ENCODE measurements around the gene ULK1.
A peak's percentile ranks its signal among the peaks of the same experiment; 100 is the strongest.

Gene ULK1

DNA sequence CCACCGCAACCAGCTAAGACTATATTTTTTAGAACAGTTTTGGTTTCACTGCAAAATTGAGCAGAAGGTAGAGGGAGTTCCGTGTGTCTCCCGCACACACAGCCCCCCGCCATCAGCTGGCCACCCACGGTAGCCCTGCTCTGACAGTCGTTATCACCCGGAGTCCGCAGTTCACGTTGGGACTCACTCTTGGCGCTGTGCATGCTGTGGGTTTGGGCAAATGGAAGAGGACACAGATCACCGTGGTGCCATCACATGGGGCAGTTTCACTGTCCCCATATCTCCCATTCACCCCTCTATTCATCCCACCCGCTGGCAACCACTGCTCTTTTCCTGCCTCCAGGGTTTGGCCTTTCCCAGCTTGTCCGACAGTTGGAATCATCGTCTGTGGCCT is 31.8 kb upstream of the ULK1 start:
- DNase-seq (ENCODE audit: low read depth): no peak
- H3K4me3 ChIP-seq (ENCODE audit: low read depth, low read length): no peak overlapping the region
- TF ChIP-seq, protein P1, sequence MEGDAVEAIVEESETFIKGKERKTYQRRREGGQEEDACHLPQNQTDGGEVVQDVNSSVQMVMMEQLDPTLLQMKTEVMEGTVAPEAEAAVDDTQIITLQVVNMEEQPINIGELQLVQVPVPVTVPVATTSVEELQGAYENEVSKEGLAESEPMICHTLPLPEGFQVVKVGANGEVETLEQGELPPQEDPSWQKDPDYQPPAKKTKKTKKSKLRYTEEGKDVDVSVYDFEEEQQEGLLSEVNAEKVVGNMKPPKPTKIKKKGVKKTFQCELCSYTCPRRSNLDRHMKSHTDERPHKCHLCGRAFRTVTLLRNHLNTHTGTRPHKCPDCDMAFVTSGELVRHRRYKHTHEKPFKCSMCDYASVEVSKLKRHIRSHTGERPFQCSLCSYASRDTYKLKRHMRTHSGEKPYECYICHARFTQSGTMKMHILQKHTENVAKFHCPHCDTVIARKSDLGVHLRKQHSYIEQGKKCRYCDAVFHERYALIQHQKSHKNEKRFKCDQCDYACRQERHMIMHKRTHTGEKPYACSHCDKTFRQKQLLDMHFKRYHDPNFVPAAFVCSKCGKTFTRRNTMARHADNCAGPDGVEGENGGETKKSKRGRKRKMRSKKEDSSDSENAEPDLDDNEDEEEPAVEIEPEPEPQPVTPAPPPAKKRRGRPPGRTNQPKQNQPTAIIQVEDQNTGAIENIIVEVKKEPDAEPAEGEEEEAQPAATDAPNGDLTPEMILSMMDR (conservative IDR thresholded peaks at IDR 0.05; ENCODE audit: low read depth, low read length): no peak

DNA sequence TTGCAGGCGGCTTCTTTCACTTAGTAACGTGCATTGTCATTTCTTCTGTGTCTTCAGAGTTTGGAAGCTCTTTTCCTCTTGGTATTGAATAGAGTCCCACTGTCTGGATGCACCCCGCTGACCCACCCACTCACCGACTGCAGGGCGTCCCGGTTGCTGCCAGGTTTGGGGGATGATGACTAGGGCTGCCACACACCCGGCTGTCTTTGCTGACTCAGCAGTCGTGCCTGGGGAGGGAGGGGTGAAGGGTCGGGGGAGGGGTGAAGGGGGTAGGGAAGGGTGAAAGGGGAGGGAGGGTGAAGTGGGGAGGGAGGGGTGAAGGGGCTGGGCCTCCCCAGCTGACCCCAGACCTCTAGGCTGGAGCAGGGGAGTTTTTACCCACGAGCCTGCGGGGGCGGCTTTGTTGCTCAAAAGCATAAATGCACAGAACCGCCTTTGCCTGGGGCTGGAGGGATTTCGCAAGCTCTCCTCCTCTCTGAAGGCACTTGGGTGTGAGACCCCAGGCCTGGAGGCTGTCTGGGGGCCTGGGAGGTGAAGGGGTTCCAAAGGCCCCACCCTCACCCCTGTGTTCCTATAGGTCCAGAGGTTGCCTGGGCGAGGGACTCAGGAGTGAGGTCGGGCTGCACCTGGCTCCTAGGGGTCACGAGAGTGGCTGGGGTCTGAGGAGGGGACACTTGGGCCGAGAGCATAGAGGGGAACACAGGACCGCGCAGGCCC is 31.3 kb upstream of the ULK1 start:
- H3K4me3 ChIP-seq (ENCODE audit: low read depth, low read length): no peak overlapping the region

DNA sequence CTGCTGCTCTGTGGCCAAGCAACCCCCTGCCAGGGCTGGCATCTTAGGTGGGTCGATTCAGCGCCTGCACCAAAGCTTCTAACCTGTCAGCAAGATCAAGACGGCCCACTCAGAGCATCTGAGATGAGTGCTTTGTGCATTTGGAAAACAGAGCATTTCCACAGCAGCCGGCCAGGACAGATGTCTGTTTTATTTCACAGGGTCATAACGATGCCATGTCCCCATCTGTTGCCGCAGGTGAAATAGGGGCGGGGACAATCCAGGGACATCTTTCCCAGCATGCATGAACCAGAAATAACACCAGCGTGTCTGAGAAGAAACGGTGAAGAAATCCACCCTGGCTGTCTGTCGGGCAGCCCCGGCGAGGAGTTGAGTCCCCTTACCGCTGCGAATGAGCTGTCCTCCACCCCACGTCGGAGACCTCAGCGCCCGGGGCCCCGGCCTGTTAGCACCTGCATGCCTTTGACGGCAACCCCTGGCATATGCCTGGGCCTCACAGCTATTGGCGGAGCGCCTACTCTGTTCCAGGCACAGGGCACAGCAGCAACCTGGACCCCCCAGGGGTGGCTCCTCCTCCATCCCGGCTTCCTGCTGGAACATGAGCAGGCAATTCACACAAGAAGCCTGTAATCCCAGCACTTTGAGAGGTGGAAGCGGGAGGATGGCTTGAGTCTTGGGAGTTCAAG is 30.6 kb upstream of the ULK1 start:
- H3K4me3 ChIP-seq (ENCODE audit: low read depth, low read length): no peak overlapping the region
- TF ChIP-seq, protein P1 (conservative IDR thresholded peaks at IDR 0.05; ENCODE audit: low read depth, low read length): no peak
- no peak for DNase-seq (ENCODE audit: low read depth)

More for the DNA sequence above, 31.3 kb upstream of the ULK1 start:
- DNase-seq (ENCODE audit: low read depth): peak; percentile 46
- TF ChIP-seq, protein P1 (conservative IDR thresholded peaks at IDR 0.05; ENCODE audit: low read depth, low read length): no peak

DNA sequence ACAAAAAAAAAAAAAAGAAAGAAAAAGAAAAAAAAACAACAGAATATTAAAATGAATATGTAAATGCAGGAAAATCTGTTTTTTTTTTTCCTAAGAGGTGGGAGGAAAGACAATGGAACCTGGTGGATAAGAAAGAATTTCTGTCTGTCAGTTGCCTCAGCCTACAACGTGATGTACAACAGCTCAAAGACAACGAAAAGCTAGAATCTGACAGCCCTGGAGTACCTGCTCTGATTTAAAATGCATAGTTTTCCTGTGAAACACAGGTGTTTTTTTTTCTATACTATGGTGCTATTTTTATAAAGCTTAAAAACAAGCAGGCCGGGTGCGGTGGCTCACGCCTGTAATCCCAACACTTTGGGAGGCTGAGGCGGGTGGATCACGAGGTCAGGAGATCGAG is 30.0 kb upstream of the ULK1 start:
- no peak for DNase-seq (ENCODE audit: low read depth)
- H3K4me3 ChIP-seq (ENCODE audit: low read depth, low read length): no peak overlapping the region
- TF ChIP-seq, protein P1 (conservative IDR thresholded peaks at IDR 0.05; ENCODE audit: low read depth, low read length): no peak

DNA sequence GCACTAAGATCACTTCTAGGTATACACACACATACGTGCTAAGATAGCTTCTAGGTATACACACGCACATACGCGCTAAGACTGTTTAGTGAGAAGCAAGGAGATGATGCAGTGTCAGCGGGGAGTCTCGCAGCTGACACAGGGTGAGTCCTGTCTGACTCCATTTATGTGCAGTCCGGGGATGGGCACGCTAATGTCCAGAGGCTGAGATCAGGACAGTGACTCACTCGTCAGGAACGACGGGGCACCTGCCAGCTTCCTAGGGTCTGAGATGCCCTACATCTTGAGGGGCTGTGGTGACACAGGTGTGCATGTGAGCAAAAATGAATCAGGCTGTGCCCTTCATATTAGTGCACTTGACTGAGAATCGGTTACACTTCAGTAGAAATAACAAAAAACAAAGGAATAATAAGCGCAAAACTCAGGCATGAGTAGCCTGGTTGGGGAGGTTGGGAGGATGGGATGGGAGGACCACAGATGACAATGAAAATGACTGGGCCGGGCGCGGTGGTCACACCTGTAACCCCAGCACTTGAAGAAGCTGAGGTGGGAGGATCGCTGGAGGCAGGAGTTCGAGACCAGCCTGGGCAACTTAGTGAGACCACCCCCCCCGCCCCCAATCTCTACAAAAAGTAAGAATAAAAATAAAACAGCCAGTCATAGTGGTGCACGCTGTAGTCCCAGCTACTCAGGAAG is 29.1 kb upstream of the ULK1 start:
- H3K4me3 ChIP-seq (ENCODE audit: low read depth, low read length): no peak overlapping the region
- peak; percentile 16 for DNase-seq (ENCODE audit: low read depth)
- TF ChIP-seq, protein P1 (conservative IDR thresholded peaks at IDR 0.05; ENCODE audit: low read depth, low read length): no peak

DNA sequence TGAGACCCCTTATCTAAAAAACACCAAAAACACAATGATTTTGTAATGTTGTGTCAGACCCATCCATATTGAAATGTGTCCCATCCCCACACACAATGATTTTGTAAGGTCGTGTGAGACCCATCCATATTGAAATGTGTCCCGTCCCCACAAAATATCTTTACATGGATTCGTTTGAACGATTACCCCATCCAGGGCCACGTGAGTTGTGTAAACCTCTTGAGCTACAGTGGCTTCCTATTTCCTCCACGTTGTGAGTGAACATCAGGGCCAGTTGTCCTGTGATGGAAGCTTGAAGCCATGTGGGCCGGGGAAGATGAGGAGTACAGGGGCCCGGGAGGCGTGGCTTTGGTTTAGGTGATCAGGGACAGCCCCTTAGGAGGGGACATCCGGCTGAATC is 27.0 kb upstream of the ULK1 start:
- H3K4me3 ChIP-seq (ENCODE audit: low read depth, low read length): no peak overlapping the region
- DNase-seq (ENCODE audit: low read depth): no peak
- TF ChIP-seq, protein P1 (conservative IDR thresholded peaks at IDR 0.05; ENCODE audit: low read depth, low read length): no peak

Measured in choroid plexus epithelial cell (primary cell).